Measurements from ENCODE around the gene NUP160. TPM values are rescaled to one million over a fixed set of nuclear protein-coding genes. Genes with fewer than 3 reads are reported as not detected.
"Not testable (repeated sequence)": the region's sequence is repeated elsewhere in the genome, so short reads cannot be mapped to it uniquely, and the experiment has no call there.

The NUP160 gene
- total and polyA plus RNA-seq, 3 experiments from 2014 or later: 30.0 to 69.9 (median 65.1) TPM

- Histone ChIP-seq H3K4me1 (ENCODE audit: insufficient read depth, low read length) (peaks cover 2% of the 10 kb centered on the region), H3K27ac (ENCODE audit: low read depth, low read length) (no peak overlapping the region), H3K27me3 (ENCODE audit: insufficient read depth, low read length, poor library complexity, severe bottlenecking) (no peaks in the 10 kb centered on the region), H3K9me3 (ENCODE audit: low read length) (no peaks in the 10 kb centered on the region), H3K4me3 (ENCODE audit: low read length) (no peak overlapping the region), H3K36me3 (ENCODE audit: insufficient read depth, low read length) (no peaks in the 10 kb centered on the region)
- no peak overlapping the region for H3K4me3 Mint-ChIP-seq
- ChIA-PET POLR2A (no interaction called here), CTCF (no interaction called here)
- peaks cover 3 to 10% (median 4%) of the 10 kb centered on the region in 3 donors for H3K4me1 Mint-ChIP-seq
- H3K36me3 Mint-ChIP-seq: peaks cover 0 to 4% (median 3%) of the 10 kb centered on the region in 3 donors
- H3K27ac Mint-ChIP-seq: no peak overlapping the region
- H3K9me3 Mint-ChIP-seq: peaks cover 0 to 3% (median 2%) of the 10 kb centered on the region in 5 donors
- no peak for DNase-seq
- H3K27me3 Mint-ChIP-seq: peaks cover 0 to 5% of the 10 kb centered on the region in 2 donors
Measured at GRCh38 chr11:47869544-47870393, 21.6 kb upstream of the NUP160 start.

- Histone ChIP-seq H3K36me3 (ENCODE audit: insufficient read depth, low read length) (no peaks in the 10 kb centered on the region), H3K4me1 (ENCODE audit: insufficient read depth, low read length) (peaks cover 22% of the 10 kb centered on the region), H3K9me3 (ENCODE audit: low read length) (no peaks in the 10 kb centered on the region), H3K4me3 (ENCODE audit: low read length) (no peak overlapping the region), H3K27me3 (ENCODE audit: insufficient read depth, low read length, poor library complexity, severe bottlenecking) (no peaks in the 10 kb centered on the region), H3K27ac (ENCODE audit: low read depth, low read length) (no peak overlapping the region)
- no peak overlapping the region for H3K4me3 Mint-ChIP-seq
- no peaks in the 10 kb centered on the region for H3K9me3 Mint-ChIP-seq
- POLR2A ChIA-PET: no interaction called here
- DNase-seq: no peak
- CTCF ChIA-PET: no interaction called here
- H3K27ac Mint-ChIP-seq: no peak overlapping the region
- H3K27me3 Mint-ChIP-seq: peaks cover 0 to 5% of the 10 kb centered on the region in 2 donors
- peaks cover 0 to 2% (median 0%) of the 10 kb centered on the region in 3 donors for H3K36me3 Mint-ChIP-seq
- peaks cover 17 to 26% (median 20%) of the 10 kb centered on the region in 3 donors for H3K4me1 Mint-ChIP-seq
Measured at GRCh38 chr11:47867823-47868222, 19.7 kb upstream of the NUP160 start.

- not testable (repeated sequence) for H3K27me3 Mint-ChIP-seq; H3K4me3 Mint-ChIP-seq; H3K9me3 Mint-ChIP-seq; DNase-seq; H3K36me3 ChIP-seq (ENCODE audit: insufficient read depth, low read length); H3K27me3 ChIP-seq (ENCODE audit: insufficient read depth, low read length, poor library complexity, severe bottlenecking); H3K36me3 Mint-ChIP-seq; H3K27ac ChIP-seq (ENCODE audit: low read depth, low read length); H3K9me3 ChIP-seq (ENCODE audit: low read length); H3K4me3 ChIP-seq (ENCODE audit: low read length); H3K27ac Mint-ChIP-seq
- ChIA-PET POLR2A (interaction anchor here (0.6 kb wide), 1 partner anchor 1055 kb away, joined by 7 read pairs; no protein-coding TSS in a partner anchor), CTCF (interaction anchor here (0.8 to 1.0 kb wide), 2 partner anchors 12 to 14 kb away, joined by 3 read pairs; no protein-coding TSS in a partner anchor)
- peaks cover 31% of the 10 kb centered on the region for H3K4me1 ChIP-seq (ENCODE audit: insufficient read depth, low read length)
- peaks cover 20 to 32% (median 26%) of the 10 kb centered on the region in 3 donors for H3K4me1 Mint-ChIP-seq
Measured at GRCh38 chr11:47866892-47867291, 18.7 kb upstream of the NUP160 start.

GRCh38 chr11:47864901-47865300, 16.8 kb upstream of the NUP160 start:
- POLR2A ChIA-PET: interaction anchor here (0.5 kb wide), 1 partner anchor 411 kb away, joined by 5 read pairs; no protein-coding TSS in a partner anchor
- Mint-ChIP-seq H3K36me3 (peaks cover 0 to 2% (median 0%) of the 10 kb centered on the region in 3 donors), H3K27ac (peak overlapping the region in 1 of 8 donors; percentile 88), H3K27me3 (peaks cover 0 to 2% of the 10 kb centered on the region in 2 donors), H3K9me3 (no peaks in the 10 kb centered on the region), H3K4me3 (no peak overlapping the region), H3K4me1 (peaks cover 23 to 32% (median 31%) of the 10 kb centered on the region in 3 donors)
- H3K36me3 ChIP-seq (ENCODE audit: insufficient read depth, low read length): no peaks in the 10 kb centered on the region
- no peaks in the 10 kb centered on the region for H3K9me3 ChIP-seq (ENCODE audit: low read length)
- CTCF ChIA-PET: interaction anchor here (0.9 to 2.0 kb wide), 3 partner anchors 10 to 247 kb away, joined by 3 to 4 read pairs (median 3); no protein-coding TSS in a partner anchor
- no peaks in the 10 kb centered on the region for H3K27me3 ChIP-seq (ENCODE audit: insufficient read depth, low read length, poor library complexity, severe bottlenecking)
- DNase-seq: no peak
- H3K27ac ChIP-seq (ENCODE audit: low read depth, low read length): no peak overlapping the region
- H3K4me3 ChIP-seq (ENCODE audit: low read length): no peak overlapping the region
- peaks cover 36% of the 10 kb centered on the region for H3K4me1 ChIP-seq (ENCODE audit: insufficient read depth, low read length)

GRCh38 chr11:47863898-47864430, 15.8 kb upstream of the NUP160 start:
- Mint-ChIP-seq H3K36me3 (peaks cover 0 to 2% (median 0%) of the 10 kb centered on the region in 3 donors), H3K27me3 (peaks cover 0 to 2% of the 10 kb centered on the region in 2 donors), H3K4me3 (peak overlapping the region in 4 of 7 donors; percentile 8 to 39 (median 16)), H3K9me3 (no peaks in the 10 kb centered on the region), H3K27ac (peak overlapping the region in 3 of 8 donors; percentile 9 to 48 (median 18)), H3K4me1 (peaks cover 23 to 36% (median 27%) of the 10 kb centered on the region in 3 donors)
- Histone ChIP-seq H3K4me1 (ENCODE audit: insufficient read depth, low read length) (peaks cover 40% of the 10 kb centered on the region), H3K9me3 (ENCODE audit: low read length) (no peaks in the 10 kb centered on the region), H3K27ac (ENCODE audit: low read depth, low read length) (no peak overlapping the region), H3K4me3 (ENCODE audit: low read length) (no peak overlapping the region), H3K27me3 (ENCODE audit: insufficient read depth, low read length, poor library complexity, severe bottlenecking) (no peaks in the 10 kb centered on the region), H3K36me3 (ENCODE audit: insufficient read depth, low read length) (no peaks in the 10 kb centered on the region)
- DNase-seq: no peak
- ChIA-PET CTCF (interaction anchor here (0.7 to 2.0 kb wide), 3 partner anchors 9 to 70 kb away, joined by 3 to 4 read pairs (median 3); no protein-coding TSS in a partner anchor), POLR2A (no interaction called here)

GRCh38 chr11:47863189-47863897, 15.2 kb upstream of the NUP160 start:
- CTCF ChIA-PET: no interaction called here
- Histone ChIP-seq H3K27me3 (ENCODE audit: insufficient read depth, low read length, poor library complexity, severe bottlenecking) (no peaks in the 10 kb centered on the region), H3K4me1 (ENCODE audit: insufficient read depth, low read length) (peaks cover 40% of the 10 kb centered on the region), H3K27ac (ENCODE audit: low read depth, low read length) (no peak overlapping the region), H3K36me3 (ENCODE audit: insufficient read depth, low read length) (no peaks in the 10 kb centered on the region), H3K9me3 (ENCODE audit: low read length) (no peaks in the 10 kb centered on the region), H3K4me3 (ENCODE audit: low read length) (no peak overlapping the region)
- Mint-ChIP-seq H3K36me3 (peaks cover 0 to 2% (median 0%) of the 10 kb centered on the region in 3 donors), H3K27ac (peak overlapping the region; percentile 1 to 83 (median 38)), H3K4me1 (peaks cover 23 to 36% (median 27%) of the 10 kb centered on the region in 3 donors), H3K9me3 (no peaks in the 10 kb centered on the region), H3K4me3 (peak overlapping the region in 5 of 7 donors; percentile 24 to 56 (median 39)), H3K27me3 (peaks cover 0 to 2% of the 10 kb centered on the region in 2 donors)
- DNase-seq: peak in 2 of 5 donors; percentile 38 to 39
- POLR2A ChIA-PET: no interaction called here

- CTCF ChIA-PET: interaction anchor here (0.6 to 1.0 kb wide), 2 partner anchors 246 to 1938 kb away, joined by 3 read pairs; no protein-coding TSS in a partner anchor
- no peak overlapping the region for H3K27ac ChIP-seq (ENCODE audit: low read depth, low read length)
- H3K9me3 Mint-ChIP-seq: no peaks in the 10 kb centered on the region
- no peak overlapping the region for H3K4me3 ChIP-seq (ENCODE audit: low read length)
- POLR2A ChIA-PET: no interaction called here
- no peak overlapping the region for H3K27ac Mint-ChIP-seq
- H3K4me3 Mint-ChIP-seq: no peak overlapping the region
- peaks cover 25 to 42% (median 37%) of the 10 kb centered on the region in 3 donors for H3K4me1 Mint-ChIP-seq
- no peak for DNase-seq
- no peaks in the 10 kb centered on the region for H3K27me3 Mint-ChIP-seq
- no peaks in the 10 kb centered on the region for H3K9me3 ChIP-seq (ENCODE audit: low read length)
- no peaks in the 10 kb centered on the region for H3K27me3 ChIP-seq (ENCODE audit: insufficient read depth, low read length, poor library complexity, severe bottlenecking)
- no peaks in the 10 kb centered on the region for H3K36me3 ChIP-seq (ENCODE audit: insufficient read depth, low read length)
- peaks cover 40% of the 10 kb centered on the region for H3K4me1 ChIP-seq (ENCODE audit: insufficient read depth, low read length)
- H3K36me3 Mint-ChIP-seq: peaks cover 0 to 2% (median 0%) of the 10 kb centered on the region in 3 donors
Measured at GRCh38 chr11:47861728-47862127, 13.6 kb upstream of the NUP160 start.

Measured in CD8-positive, alpha-beta memory T cell (primary cell).